SH-SY5Y (cell line): ENCODE measurements around the gene BACH2.

Experiments used
- GATA2 ChIP-seq: IDR thresholded peaks from 2 replicates; pipeline ENCODE4 v1.6.1; 2011; ENCODE audit warnings: mild to moderate bottlenecking, low read depth, low read length
- GATA3 ChIP-seq: IDR thresholded peaks from 2 replicates; pipeline ENCODE4 v1.6.1; 2011; ENCODE audit warnings: low read depth, mild to moderate bottlenecking, low read length, moderate library complexity

GRCh38 chr6:89895276-89895874 lies 401.3 kb downstream of the BACH2 start:
- TF ChIP-seq GATA2 (no peak), GATA3 (no peak)
